ENCODE data around the gene PDZD8.
"Not testable (repeated sequence)": the region's sequence is repeated elsewhere in the genome, so short reads cannot be mapped to it uniquely, and the experiment has no call there.

The PDZD8 gene

DNA sequence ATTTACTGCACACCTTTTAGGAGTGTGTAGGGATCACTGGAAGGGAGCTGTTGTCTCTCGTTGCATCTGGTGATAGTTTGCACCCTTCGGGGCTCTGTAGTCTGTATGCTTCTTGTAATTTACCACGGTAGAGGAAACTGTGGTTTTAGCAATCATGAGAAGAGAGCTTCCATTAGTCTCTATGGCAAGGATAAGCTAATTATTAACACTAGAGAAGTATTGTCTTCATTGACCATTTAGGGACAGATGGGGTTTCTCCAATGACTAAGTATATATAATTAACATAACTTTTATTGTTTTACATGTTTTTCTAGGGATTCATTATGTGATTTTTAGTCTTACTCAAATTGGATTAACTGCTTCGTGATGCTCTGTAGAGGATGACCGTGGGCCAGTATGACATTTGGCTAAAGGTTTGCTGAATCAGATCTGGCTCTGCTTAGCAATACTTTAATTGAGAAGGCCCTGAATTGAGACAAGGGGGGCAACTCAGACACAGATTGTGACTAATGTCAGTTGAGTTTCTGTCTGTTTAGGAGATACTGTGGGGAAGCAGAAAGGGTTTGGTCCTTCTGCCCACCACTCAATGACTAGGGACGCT, 125.6 kb downstream of the PDZD8 start:
- DNase-seq = no peak

DNA sequence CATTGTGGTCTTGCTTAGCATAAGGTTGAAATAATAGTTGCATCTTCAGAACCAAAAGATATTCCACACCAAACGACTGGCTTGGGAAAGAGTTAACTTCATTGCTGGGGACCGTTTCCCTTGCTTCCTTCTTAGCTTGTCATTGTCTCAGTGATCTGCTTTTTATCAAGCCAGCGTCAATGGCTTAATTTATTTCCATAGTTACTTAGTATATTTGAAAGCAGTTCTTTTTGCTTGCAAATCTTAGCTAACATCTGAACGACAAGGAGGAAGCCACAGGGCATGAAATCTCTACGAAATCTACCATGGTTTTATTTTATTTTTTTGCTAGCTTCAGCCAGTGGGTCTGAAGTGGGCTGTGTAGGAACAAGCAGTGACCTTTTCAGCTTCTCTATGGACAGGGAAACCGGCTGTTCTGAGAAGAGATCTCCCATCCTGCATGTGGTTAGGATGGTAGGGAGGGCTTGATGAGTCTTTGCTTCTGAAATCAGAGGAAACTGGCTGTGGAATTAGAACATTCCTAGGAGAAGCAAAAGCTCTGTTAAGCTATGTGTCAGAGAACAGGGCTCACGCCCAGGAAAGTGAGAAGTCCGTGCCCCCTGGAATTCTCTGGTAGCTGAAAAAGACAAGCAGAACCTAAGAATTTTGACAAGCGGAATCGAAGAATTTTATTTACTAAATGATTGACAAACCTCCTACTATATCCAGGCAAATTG, 126.3 kb downstream of the PDZD8 start:
- DNase-seq = no peak

DNA sequence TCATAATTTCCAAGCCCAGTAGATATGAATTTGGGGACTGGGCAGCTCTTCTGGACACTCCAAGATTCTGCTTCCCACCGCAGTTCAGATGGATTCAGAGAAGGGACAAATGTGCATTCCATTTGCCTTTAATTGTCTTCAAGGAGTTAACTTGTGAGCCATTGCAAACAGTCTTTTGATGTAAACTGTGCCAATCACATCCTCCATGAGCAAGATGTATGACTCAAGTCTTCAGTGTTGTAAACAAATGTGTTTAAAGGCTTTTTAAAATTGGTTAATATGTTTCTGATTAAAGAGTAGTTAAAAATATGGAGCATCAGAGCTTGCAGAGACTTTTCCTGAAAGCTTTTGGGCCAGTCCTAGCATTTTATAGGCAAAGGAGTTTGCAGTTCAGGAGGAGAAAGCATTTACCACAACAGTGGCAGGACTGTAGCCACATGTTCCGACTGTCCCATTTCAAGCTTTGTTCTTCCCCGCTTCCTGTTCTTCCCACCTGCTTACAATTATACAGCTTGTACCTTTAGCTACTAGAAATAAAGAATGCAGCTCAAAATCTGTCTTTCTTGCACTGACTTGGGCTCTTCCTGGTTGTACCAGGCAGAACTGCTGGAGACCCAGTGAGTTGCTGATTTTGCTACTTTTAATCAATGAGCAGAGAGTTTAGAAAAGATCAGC, 128.1 kb downstream of the PDZD8 start:
- DNase-seq = no peak

DNA sequence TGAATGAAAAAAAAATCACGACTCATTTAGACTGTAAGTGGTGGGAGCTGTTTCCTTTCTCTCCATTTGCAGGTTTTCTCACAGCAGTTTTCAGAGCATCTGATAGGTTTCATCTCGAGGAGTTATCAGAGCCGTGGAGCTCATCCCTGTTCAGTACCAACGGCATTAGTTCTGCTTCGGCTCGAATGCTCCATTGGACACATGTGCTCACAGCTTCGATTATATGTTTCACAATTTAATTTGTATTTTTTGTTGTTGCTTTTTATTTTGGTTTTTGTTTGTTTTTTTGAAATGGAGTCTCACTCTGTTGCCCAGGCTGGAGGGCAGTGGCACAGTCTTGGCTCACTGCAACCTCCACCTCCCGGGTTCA, 132.8 kb downstream of the PDZD8 start:
- no peak for DNase-seq

DNA sequence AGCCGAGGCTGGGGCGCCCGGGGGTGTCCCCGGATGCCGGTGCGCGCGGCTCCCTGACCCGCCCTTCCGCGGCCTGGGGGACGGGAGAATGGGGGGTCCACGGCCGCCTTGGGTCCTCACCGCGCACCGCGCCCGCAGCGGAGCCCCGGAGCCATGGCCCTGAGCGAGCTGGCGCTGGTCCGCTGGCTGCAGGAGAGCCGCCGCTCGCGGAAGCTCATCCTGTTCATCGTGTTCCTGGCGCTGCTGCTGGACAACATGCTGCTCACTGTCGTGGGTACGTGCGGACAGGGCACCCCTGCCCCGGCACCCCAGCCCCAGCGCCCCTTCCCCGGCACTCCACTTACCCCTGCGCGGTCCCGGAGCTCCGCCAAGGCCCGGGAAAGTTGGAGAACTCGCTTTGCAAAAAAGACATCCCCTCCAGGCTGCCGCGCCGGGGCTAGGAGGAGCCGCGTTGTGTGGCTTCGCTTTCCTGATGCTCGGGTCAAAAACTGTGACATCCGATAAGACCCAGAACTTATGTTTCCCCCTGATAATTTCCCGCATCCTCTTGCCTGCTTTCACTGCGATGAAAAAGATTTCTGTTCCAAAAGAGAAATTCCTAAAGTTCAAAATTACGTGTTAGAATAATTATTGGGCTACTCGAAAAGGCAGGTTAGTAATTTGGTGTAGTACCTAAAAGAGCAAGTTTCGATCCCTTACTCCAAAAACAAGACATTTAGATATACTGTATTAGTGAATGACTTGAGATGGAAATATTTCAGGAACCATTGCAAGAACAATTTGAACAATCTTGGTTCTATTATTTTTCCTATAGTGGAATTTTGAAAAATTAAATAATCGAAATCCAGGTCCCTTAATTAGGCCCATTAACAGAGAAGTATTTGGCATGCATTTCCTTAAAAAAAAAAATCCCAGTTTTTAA, 133.4 kb downstream of the PDZD8 start:
- DNase-seq = no peak

DNA sequence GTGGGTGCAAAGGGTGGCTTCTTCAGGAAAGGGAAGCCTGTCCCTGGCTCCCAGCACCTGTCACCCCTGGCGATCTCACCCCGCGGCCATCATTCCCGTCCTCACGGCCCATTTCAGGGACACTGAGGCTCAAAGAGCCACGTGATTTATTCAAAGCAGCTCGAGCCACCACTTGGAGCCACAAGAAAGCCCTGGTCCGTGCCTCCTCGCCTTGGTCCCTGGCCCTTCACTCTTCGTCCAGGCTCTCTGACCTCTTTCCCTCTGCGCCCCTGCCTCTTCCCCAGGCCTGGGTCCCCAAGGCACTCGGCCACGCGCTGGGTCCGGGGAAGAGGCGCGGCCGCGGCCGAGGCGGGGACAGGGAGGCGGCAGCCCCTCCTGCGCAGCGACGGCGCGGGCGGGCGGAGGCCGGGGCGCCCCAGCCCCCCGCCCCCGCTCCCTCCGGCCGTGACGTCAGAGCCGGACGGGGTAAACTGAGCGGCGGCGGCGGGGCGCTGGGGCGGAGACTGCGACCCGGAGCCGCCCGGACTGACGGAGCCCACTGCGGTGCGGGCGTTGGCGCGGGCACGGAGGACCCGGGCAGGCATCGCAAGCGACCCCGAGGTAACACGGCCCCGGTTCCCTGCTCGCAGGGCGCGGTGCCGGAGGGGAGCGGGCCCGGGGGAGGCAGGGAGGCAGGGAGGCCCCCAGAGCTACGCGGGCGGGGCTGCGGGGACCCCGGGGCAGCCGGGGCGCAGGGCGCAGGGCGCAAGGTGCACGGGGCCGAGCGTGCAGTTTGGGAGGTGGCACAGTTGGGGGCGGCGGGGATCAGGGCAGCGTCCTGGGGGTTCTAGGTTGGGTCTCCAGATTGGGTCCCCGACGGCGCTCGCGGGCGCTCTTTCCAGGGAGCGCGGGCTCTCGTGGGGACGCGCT, 134.4 kb downstream of the PDZD8 start, which contains the start of gene SLC18A2:
Gene SLC18A2 (plus strand): TSS at position 494 of the 909 bp plus-strand sequence. CDS start 580 bp downstream, outside the sequence.
- no peak for DNase-seq

DNA sequence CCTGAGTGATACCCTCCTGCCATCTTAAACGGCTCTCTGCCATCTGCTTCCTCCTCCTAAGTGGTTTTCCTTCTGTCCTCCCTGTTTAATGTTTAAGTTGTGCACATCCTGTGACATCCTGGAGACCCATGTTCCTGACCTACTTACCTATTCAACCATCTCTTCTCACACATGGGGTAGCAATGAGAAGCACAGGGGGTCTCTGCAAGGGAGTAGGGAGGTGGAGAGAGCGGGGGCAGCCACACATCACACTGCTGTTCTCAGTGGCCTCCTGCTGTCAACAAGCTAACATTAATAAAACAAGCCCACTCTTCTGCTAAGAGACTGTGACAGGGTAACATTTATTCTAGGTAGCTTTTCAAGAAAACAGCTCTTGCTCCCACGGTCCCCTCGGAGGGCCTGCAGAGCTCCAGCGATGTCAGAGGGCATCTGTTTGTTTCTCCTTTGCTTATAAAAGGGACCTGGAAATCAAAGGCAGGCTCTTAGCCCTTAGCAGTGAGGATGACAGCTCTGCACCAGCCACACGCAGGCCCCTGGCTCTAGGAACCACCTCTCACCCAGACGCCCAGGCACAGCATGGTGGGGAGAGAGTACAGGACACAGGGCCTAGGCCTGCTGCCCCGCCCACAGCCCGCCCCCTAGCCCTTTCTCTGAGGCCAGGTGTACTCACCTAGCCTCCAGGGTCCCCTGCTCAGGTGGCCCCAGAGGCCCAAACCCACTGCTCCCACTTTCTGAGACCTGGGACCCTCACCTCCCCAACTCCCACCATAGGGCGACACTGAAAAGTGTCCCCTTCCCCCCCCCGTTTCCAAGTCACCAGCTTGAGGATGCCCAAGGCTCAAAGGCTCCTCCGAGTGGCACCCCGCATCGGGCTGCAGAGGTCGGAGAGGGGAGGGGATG, 135.3 kb downstream of the PDZD8 start:
- DNase-seq = no peak

DNA sequence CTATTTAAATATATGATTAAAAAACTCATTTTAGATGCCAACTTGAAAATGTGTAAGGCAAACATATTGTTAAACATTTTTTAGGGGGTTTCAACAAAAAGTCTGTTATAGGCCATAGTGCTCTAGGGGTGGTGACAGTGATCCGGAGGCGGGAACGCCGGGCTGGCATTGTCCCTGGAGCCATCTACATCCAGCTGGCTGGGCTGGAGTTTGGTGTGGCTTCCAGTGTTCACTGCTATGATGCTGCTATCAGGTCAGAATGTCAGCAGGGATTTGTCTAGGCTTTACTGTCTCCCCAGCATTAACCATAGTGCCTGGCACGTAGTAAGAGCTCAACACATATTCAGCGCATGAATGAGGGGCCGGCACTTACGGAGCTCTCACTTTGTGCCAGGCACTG, 136.2 kb downstream of the PDZD8 start:
- DNase-seq = no peak

DNA sequence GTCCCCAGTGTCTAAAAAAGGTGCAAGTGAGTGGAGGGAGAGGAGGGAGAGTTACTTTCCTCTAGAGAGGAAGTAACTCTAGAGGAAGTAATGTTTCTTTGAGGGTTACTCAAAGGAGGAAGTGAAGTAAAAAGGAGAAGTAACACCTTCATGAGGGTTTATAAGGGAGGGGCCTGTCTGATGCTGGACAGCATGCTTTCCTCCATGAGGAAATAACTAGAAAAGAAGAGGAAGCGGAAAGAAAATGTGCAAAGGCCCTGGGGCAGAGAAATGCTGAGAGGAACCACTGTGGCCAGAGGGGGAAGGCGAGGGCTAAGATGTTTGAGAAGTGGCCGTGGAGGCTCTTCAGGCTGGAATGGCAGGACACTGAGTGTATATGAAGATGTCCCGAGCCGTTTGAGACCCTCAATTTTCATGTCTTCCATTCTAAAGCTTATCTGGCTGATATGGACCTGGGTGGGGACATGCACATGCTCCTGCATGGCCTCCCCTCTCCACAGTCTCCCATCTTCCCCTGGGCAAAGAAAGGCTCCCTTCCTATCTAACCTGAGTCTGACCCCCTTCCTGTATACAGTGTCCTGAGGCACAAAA, 137.7 kb downstream of the PDZD8 start:
- DNase-seq = no peak

DNA sequence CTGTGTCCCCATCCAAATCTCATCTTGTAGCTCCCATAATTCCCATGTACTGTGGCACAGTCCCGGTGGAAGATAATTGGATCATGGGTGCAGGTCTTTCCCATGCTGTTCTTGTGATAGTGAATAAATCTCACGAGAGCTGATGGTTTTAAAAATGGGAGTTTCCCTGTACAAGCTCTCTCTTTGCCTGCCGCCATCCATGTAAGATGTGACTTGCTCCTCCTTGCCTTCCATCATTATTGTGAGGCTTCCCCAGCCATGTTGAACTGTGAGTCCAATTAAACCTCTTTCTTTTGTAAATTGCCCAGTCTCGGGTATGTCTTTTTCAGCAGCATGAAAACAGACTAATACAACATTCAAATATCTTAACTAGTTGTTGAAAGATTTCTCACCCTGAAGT, 145.1 kb downstream of the PDZD8 start:
- not testable (repeated sequence) for DNase-seq

DNA sequence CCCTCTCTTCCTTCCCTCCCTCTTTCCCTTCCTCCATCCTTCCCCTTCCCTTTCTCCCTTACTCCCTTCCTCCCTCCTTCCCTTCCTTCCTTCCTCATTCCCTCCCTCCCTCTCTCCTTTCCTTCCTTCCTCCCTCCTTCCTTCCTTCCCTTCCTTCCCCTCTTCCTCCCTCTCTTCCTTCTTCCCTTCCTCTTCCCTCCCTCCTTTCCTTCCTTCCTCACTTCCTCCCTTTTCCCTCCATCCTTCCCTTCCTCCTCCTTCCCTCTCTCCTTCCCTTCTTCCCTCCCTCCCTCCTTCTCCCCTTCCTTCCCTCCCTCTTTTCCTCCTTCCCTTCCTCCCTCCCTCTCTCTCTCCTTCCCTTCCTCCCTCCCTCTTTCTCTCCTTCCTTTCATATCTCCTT, 147.0 kb downstream of the PDZD8 start:
- DNase-seq = no peak
